H9 (cell line): ENCODE data around the gene SORBS1. TPM values are rescaled to one million over a fixed set of nuclear protein-coding genes. Genes with fewer than 3 reads are reported as not detected.

Experiments
- DNase-seq: peaks from one replicate; pipeline ENCODE4 v3.0.0-alpha.2; 2017
- H2AFZ ChIP-seq: one replicate; pipeline ENCODE4 v1.6.1; 2013; ENCODE audit warnings: mild to moderate bottlenecking, low read length, control low read depth, moderate library complexity
- H2AK5ac ChIP-seq: 2 replicates; pipeline ENCODE4 v1.6.1; 2013; ENCODE audit warnings: low read length, control low read depth, mixed read lengths; ENCODE audit not compliant: insufficient read length
- H2BK120ac ChIP-seq: one replicate; pipeline ENCODE4 v1.6.1; 2013; ENCODE audit warnings: low read depth, mild to moderate bottlenecking, low read length, control low read depth, inconsistent platforms; ENCODE audit not compliant: poor library complexity, severe bottlenecking
- H2BK12ac ChIP-seq: 2 replicates; pipeline ENCODE4 v1.6.1; 2013; ENCODE audit warnings: low read length, control low read depth, mixed read lengths, low read depth; ENCODE audit not compliant: insufficient read length
- H2BK15ac ChIP-seq: 2 replicates; pipeline ENCODE4 v1.6.1; 2013; ENCODE audit warnings: low read depth, low read length, control low read depth
- H2BK20ac ChIP-seq: one replicate; pipeline ENCODE4 v1.6.1; 2013; ENCODE audit warnings: low read depth, mild to moderate bottlenecking, low read length, control low read depth, inconsistent platforms; ENCODE audit not compliant: poor library complexity, severe bottlenecking
- H2BK5ac ChIP-seq: 2 replicates; pipeline ENCODE4 v1.6.1; 2013; ENCODE audit warnings: low read length, control low read depth, mixed read lengths; ENCODE audit not compliant: insufficient read length
- H3K14ac ChIP-seq: 2 replicates; pipeline ENCODE4 v1.6.1; 2013; ENCODE audit warnings: low read length, control low read depth; ENCODE audit not compliant: insufficient read depth
- H3K18ac ChIP-seq: 2 replicates; pipeline ENCODE4 v1.6.1; 2013; ENCODE audit warnings: low read depth, mild to moderate bottlenecking, mixed read lengths, low read length, control low read depth; ENCODE audit not compliant: insufficient read length
- H3K23ac ChIP-seq: 2 replicates; pipeline ENCODE4 v1.6.1; 2013; ENCODE audit warnings: low read length, control low read depth, mixed read lengths, low read depth; ENCODE audit not compliant: insufficient read length
- H3K23me2 ChIP-seq: 2 replicates; pipeline ENCODE4 v1.6.1; 2013; ENCODE audit warnings: low read depth, mild to moderate bottlenecking, mixed read lengths, low read length, control low read depth; ENCODE audit not compliant: insufficient read length, poor library complexity, severe bottlenecking
- H3K27ac ChIP-seq: 2 replicates; pipeline ENCODE4 v1.5.1; 2013; ENCODE audit warnings: low read length, control low read depth, mixed read lengths, low read depth; ENCODE audit not compliant: insufficient read length
- H3K27me3 ChIP-seq: 2 replicates; pipeline ENCODE4 v1.6.1; 2013; ENCODE audit warnings: low read length, control low read depth, inconsistent platforms; ENCODE audit not compliant: insufficient read depth
- H3K4ac ChIP-seq: 2 replicates; pipeline ENCODE4 v1.6.1; 2013; ENCODE audit warnings: low read depth, mild to moderate bottlenecking, control low read depth, inconsistent platforms, low read length, moderate library complexity
- H3K4me1 ChIP-seq: 2 replicates; pipeline ENCODE4 v1.6.1; 2013; ENCODE audit warnings: low read length, control low read depth, inconsistent platforms; ENCODE audit not compliant: insufficient read depth
- H3K4me2 ChIP-seq: 2 replicates; pipeline ENCODE4 v1.6.1; 2013; ENCODE audit warnings: low read length, control low read depth, mixed read lengths; ENCODE audit not compliant: insufficient read length, insufficient read depth
- H3K56ac ChIP-seq: 2 replicates; pipeline ENCODE4 v1.6.1; 2013; ENCODE audit warnings: low read depth, mild to moderate bottlenecking, mixed read lengths, low read length, control low read depth; ENCODE audit not compliant: insufficient read length
- H3K79me1 ChIP-seq: 2 replicates; pipeline ENCODE4 v1.6.1; 2013; ENCODE audit warnings: low read depth, mild to moderate bottlenecking, moderate library complexity, low read length, control low read depth, inconsistent platforms; ENCODE audit not compliant: insufficient read depth, poor library complexity, severe bottlenecking
- H3K79me2 ChIP-seq: 2 replicates; pipeline ENCODE4 v1.6.1; 2013; ENCODE audit warnings: low read length, control low read depth, inconsistent platforms; ENCODE audit not compliant: insufficient read depth
- H3K9ac ChIP-seq: 2 replicates; pipeline ENCODE4 v1.6.1; 2013; ENCODE audit warnings: low read length, control low read depth, mixed read lengths; ENCODE audit not compliant: insufficient read length; ENCODE audit errors: extremely low read depth
- H3K9me3 ChIP-seq: one replicate; pipeline ENCODE4 v1.6.1; 2013; ENCODE audit warnings: low read depth, low read length, inconsistent platforms; ENCODE audit not compliant: control insufficient read depth
- H3T11ph ChIP-seq: one replicate; pipeline ENCODE4 v1.6.1; 2013; ENCODE audit warnings: mild to moderate bottlenecking, low read length, control low read depth, inconsistent platforms
- H4K20me1 ChIP-seq: one replicate; pipeline ENCODE4 v1.6.1; 2013; ENCODE audit not compliant: control insufficient read depth, insufficient read length, insufficient read depth
- H4K5ac ChIP-seq: 2 replicates; pipeline ENCODE4 v1.6.1; 2013; ENCODE audit warnings: low read depth, mild to moderate bottlenecking, mixed read lengths, low read length, control low read depth; ENCODE audit not compliant: insufficient read length
- H4K8ac ChIP-seq: replicated peaks from 2 replicates; pipeline ENCODE4 v1.6.1; 2013; ENCODE audit warnings: low read length, control low read depth, mixed read lengths, low read depth; ENCODE audit not compliant: insufficient read length
- H4K91ac ChIP-seq: 2 replicates; pipeline ENCODE4 v1.6.1; 2013; ENCODE audit warnings: low read depth, mild to moderate bottlenecking, moderate library complexity, mixed read lengths, low read length, control low read depth; ENCODE audit not compliant: insufficient read length
- H3K27ac Mint-ChIP-seq, 3 experiments: 2 replicates in 2 of 3; 3 replicates in 1 of 3; pipeline ENCODE4 v1.8.0; 2020 to 2021; ENCODE audit warnings: mixed read lengths in 3 of 3, mild to moderate bottlenecking in 1 of 3, moderate library complexity in 1 of 3
- H3K27me3 Mint-ChIP-seq: 2 replicates; pipeline ENCODE4 v1.8.0; 2021; ENCODE audit warnings: low read depth, mild to moderate bottlenecking, moderate library complexity, mixed read lengths
- H3K36me3 Mint-ChIP-seq, 3 experiments: 2 replicates in 2 of 3; 3 replicates in 1 of 3; pipeline ENCODE4 v1.8.0; 2020 to 2021; ENCODE audit warnings: low read depth in 3 of 3, mixed read lengths in 3 of 3; ENCODE audit not compliant: insufficient read depth in 1 of 3
- H3K4me1 Mint-ChIP-seq, 2 experiments: 2 replicates each; pipeline ENCODE4 v1.8.0; 2020; ENCODE audit warnings: mixed read lengths in 2 of 2
- H3K4me3 Mint-ChIP-seq, 2 experiments: 2 replicates in 1 of 2; 3 replicates in 1 of 2; pipeline ENCODE4 v1.8.0; 2020 to 2021; ENCODE audit warnings: mild to moderate bottlenecking in 2 of 2, mixed read lengths in 2 of 2, moderate library complexity in 1 of 2
- H3K9me3 Mint-ChIP-seq, 2 experiments: 2 replicates in 1 of 2; 3 replicates in 1 of 2; pipeline ENCODE4 v1.8.0; 2020; ENCODE audit warnings: mild to moderate bottlenecking in 2 of 2, mixed read lengths in 2 of 2, moderate library complexity in 1 of 2
- CTCF ChIP-seq: fragments of 200-600 bp; sonication (generic); conservative IDR thresholded peaks from 3 replicates; pipeline ENCODE4 v1.8.0; 2021; ENCODE audit warnings: antibody characterized with exemption, mild to moderate bottlenecking
- WGBS: extraction: QIAGEN DNeasy Blood & Tissue Kit; methylation state at CpG from one replicate; pipeline ENCODE4 v1.1.7; 2013; ENCODE audit warnings: missing lambda C conversion rate, low lambda C conversion rate, mixed read lengths; ENCODE audit not compliant: insufficient read length; ENCODE audit errors: extremely low coverage; 5-methylcytosine and 5-hydroxymethylcytosine counted together
- total RNA-seq: library from RNA; stranded (reverse); gene quantifications from 2 replicates; pipeline ENCODE4 v1.2.1, GENCODE V29; 2021

Gene SORBS1
- total RNA-seq, 1 experiment from 2014 or later, result 24.3 TPM

GRCh38 chr10:95284807-95285206, 276.4 kb downstream of the SORBS1 start:
- no peak overlapping the region for H3K9ac ChIP-seq
- H3K36me3 Mint-ChIP-seq, result peaks cover 0 to 9% (median 0%) of the 10 kb centered on the region in 3 experiments; a peak in 1 of 7 replicates
- no peak overlapping the region for H2BK20ac ChIP-seq
- H3K9me3 ChIP-seq, result no peaks in the 10 kb centered on the region
- no peak overlapping the region for H2AFZ ChIP-seq
- H3K14ac ChIP-seq, result no peak overlapping the region
- no peak overlapping the region for H2BK5ac ChIP-seq
- H2AK5ac ChIP-seq, result no peak overlapping the region
- H4K20me1 ChIP-seq, result no peaks in the 10 kb centered on the region
- DNase-seq, result no peak
- H3K4me2 ChIP-seq, result no peak overlapping the region
- no peak for TF ChIP-seq CTCF
- no peaks in the 10 kb centered on the region for H3K79me1 ChIP-seq
- H4K8ac ChIP-seq, result no peak overlapping the region
- H3K23ac ChIP-seq, result no peak overlapping the region
- no peak overlapping the region for H3K4me3 Mint-ChIP-seq
- peaks cover 34% of the 10 kb centered on the region; the same call in 1 of the 2 replicates for H3K79me2 ChIP-seq
- no peak overlapping the region for H3K27ac ChIP-seq
- no peaks in the 10 kb centered on the region for H3K27me3 ChIP-seq
- no CpG with 5 or more reads among the region's 3 CpGs for WGBS
- H3K4ac ChIP-seq, result no peak overlapping the region
- no peak overlapping the region; a peak in 1 of 7 replicates for H3K27ac Mint-ChIP-seq
- 0 out of 2 replicates have a peak, but pooled peaks cover 10% of the 10 kb centered on the region for H3K4me1 ChIP-seq
- H3K4me1 Mint-ChIP-seq, result peaks cover 47 to 48% of the 10 kb centered on the region in 2 experiments
- no peak overlapping the region for H2BK12ac ChIP-seq
- peaks cover 7% of the 10 kb centered on the region for H3K23me2 ChIP-seq
- H3K18ac ChIP-seq, result no peak overlapping the region
- H4K91ac ChIP-seq, result no peak overlapping the region
- no peak overlapping the region for H3K56ac ChIP-seq
- no peaks in the 10 kb centered on the region for H3K9me3 Mint-ChIP-seq
- no peak overlapping the region for H2BK120ac ChIP-seq
- no peak overlapping the region for H4K5ac ChIP-seq
- H3T11ph ChIP-seq, result no peak overlapping the region
- no peak overlapping the region for H2BK15ac ChIP-seq
- no peaks in the 10 kb centered on the region for H3K27me3 Mint-ChIP-seq
